ENCODE data around the gene LRFN2. TPM values are rescaled to one million over a fixed set of nuclear protein-coding genes. Genes with fewer than 3 reads are reported as not detected.

The LRFN2 gene
- total and polyA plus RNA-seq, 2 of the 8 experiments (the other 6 are each of a cell fraction or from before 2014, with no cell fraction given) = 2.3 TPM

GRCh38 chr6:40347571-40348011 is 239.6 kb downstream of the LRFN2 start (continued):
- TF ChIP-seq CHD7 (IDR thresholded peaks at IDR 0.05; ENCODE audit: insufficient replicate concordance, low read length) (no peak), KDM4A (IDR thresholded peaks at IDR 0.05; ENCODE audit: low read depth, low read length, severe bottlenecking) (no peak), ZNF274 (IDR thresholded peaks at IDR 0.05; ENCODE audit: borderline replicate concordance, extremely low read depth, low read length) (no peak), KDM5A (IDR thresholded peaks at IDR 0.05; ENCODE audit: low read length) (no peak)

All from H1 (cell line).